Progenitor cell of endocrine pancreas (in vitro differentiated cells): Measurements from ENCODE around the gene RIC8B. TPM values are rescaled to one million over a fixed set of nuclear protein-coding genes. Genes with fewer than 3 reads are reported as not detected.
A peak's percentile ranks its signal among the peaks of the same experiment; 100 is the strongest.

ENCODE experiments used
- DNase-seq: peaks from one replicate; pipeline ENCODE4 v3.0.0; 2021; ENCODE audit warnings: low spot score; ENCODE audit not compliant: unreplicated experiment
- H3K27ac Mint-ChIP-seq: 2 replicates; pipeline ENCODE4 v1.8.0; 2021; ENCODE audit warnings: mild to moderate bottlenecking, moderate library complexity, mixed read lengths
- H3K27me3 Mint-ChIP-seq: 2 replicates; pipeline ENCODE4 v1.8.0; 2021; ENCODE audit warnings: mixed read lengths
- H3K36me3 Mint-ChIP-seq: 2 replicates; pipeline ENCODE4 v1.8.0; 2022; ENCODE audit warnings: mixed read lengths; ENCODE audit not compliant: insufficient read depth
- H3K4me1 Mint-ChIP-seq: 2 replicates; pipeline ENCODE4 v1.8.0; 2021; ENCODE audit warnings: low read depth, mixed read lengths
- H3K4me3 Mint-ChIP-seq: 2 replicates; pipeline ENCODE4 v1.8.0; 2021; ENCODE audit warnings: low read depth, mild to moderate bottlenecking, moderate library complexity, mixed read lengths
- H3K9me3 Mint-ChIP-seq: 2 replicates; pipeline ENCODE4 v1.8.0; 2021; ENCODE audit warnings: low read depth, mixed read lengths
- total RNA-seq: library from RNA; stranded (reverse); gene quantifications from 2 replicates; pipeline ENCODE4 v1.2.1, GENCODE V29; 2021
- TF ChIP-seq, protein P1 (sequence below): fragments of 200-600 bp; sonication (generic); IDR thresholded peaks from one replicate; pipeline ENCODE4 v1.5.0; 2021; ENCODE audit warnings: antibody characterized with exemption, mild to moderate bottlenecking; ENCODE audit not compliant: unreplicated experiment

The RIC8B gene
- total RNA-seq, 1 donor from 2014 or later = 24.7 TPM

DNA sequence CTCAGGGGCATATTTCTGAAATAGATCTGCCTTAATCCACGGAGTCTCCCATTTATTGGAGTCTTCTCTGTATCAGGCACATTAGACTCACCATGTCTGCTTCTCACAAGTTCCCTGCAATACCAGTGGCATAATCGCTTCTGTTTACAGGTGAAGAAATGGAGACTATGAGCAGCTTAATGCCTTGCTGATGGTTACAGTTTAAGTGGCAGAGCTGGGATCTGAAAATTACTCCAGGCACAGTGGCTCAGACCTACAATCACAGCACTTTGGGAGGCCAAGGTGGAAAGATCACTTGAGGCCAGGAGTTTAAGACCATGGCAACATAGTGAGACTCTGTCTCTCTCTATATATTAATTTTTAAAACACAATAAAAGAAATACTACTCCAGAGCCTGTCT is 7.3 kb upstream of the RIC8B start:
- no peaks in the 10 kb centered on the region for H3K36me3 Mint-ChIP-seq
- TF ChIP-seq, protein P1, sequence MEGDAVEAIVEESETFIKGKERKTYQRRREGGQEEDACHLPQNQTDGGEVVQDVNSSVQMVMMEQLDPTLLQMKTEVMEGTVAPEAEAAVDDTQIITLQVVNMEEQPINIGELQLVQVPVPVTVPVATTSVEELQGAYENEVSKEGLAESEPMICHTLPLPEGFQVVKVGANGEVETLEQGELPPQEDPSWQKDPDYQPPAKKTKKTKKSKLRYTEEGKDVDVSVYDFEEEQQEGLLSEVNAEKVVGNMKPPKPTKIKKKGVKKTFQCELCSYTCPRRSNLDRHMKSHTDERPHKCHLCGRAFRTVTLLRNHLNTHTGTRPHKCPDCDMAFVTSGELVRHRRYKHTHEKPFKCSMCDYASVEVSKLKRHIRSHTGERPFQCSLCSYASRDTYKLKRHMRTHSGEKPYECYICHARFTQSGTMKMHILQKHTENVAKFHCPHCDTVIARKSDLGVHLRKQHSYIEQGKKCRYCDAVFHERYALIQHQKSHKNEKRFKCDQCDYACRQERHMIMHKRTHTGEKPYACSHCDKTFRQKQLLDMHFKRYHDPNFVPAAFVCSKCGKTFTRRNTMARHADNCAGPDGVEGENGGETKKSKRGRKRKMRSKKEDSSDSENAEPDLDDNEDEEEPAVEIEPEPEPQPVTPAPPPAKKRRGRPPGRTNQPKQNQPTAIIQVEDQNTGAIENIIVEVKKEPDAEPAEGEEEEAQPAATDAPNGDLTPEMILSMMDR = no peak
- no peak for DNase-seq
- no peak overlapping the region for H3K4me3 Mint-ChIP-seq
- H3K4me1 Mint-ChIP-seq = peaks cover 30% of the 10 kb centered on the region
- H3K9me3 Mint-ChIP-seq = no peaks in the 10 kb centered on the region
- H3K27ac Mint-ChIP-seq = no peak overlapping the region
- H3K27me3 Mint-ChIP-seq = no peaks in the 10 kb centered on the region

GRCh38 chr12:106767954-106768822 is 6.3 kb upstream of the RIC8B start:
- Mint-ChIP-seq H3K27ac (peak overlapping the region; percentile 67), H3K4me3 (no peak overlapping the region), H3K4me1 (peaks cover 31% of the 10 kb centered on the region), H3K27me3 (no peaks in the 10 kb centered on the region), H3K9me3 (no peaks in the 10 kb centered on the region), H3K36me3 (no peaks in the 10 kb centered on the region)
- TF ChIP-seq, protein P1 = no peak
- no peak for DNase-seq

DNA sequence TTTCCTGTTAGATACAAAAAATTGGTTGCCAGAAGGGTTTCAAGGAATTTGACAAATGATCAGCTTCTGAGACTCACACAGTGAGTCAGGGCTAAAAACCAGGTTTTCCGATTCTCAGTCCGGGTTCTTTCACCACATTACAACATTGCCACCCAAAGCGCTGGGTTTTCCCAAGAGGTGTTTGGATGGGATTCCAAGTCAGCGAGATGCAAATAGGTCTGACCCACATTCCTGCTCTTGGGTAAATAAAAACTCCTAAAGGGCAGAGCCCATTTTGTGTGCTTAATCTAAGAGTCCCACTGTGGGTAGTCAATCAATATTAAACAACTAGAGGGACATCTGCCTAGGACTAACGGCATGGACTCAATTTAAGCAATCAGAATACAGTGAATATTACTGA is 5.4 kb upstream of the RIC8B start:
- H3K4me1 Mint-ChIP-seq = peaks cover 34% of the 10 kb centered on the region
- DNase-seq = no peak
- TF ChIP-seq, protein P1 = no peak
- no peaks in the 10 kb centered on the region for H3K27me3 Mint-ChIP-seq
- no peak overlapping the region for H3K4me3 Mint-ChIP-seq
- H3K36me3 Mint-ChIP-seq = no peaks in the 10 kb centered on the region
- peak overlapping the region; percentile 66 for H3K27ac Mint-ChIP-seq
- no peaks in the 10 kb centered on the region for H3K9me3 Mint-ChIP-seq

- TF ChIP-seq, protein P1 = no peak
Measured at GRCh38 chr12:106769546-106769945, 4.9 kb upstream of the RIC8B start.

GRCh38 chr12:106771425-106771824 is 3.1 kb upstream of the RIC8B start:
- TF ChIP-seq, protein P1 = no peak
- H3K27ac Mint-ChIP-seq = no peak overlapping the region
- H3K9me3 Mint-ChIP-seq = no peaks in the 10 kb centered on the region
- no peak for DNase-seq
- peaks cover 47% of the 10 kb centered on the region for H3K4me1 Mint-ChIP-seq
- no peaks in the 10 kb centered on the region for H3K27me3 Mint-ChIP-seq
- no peaks in the 10 kb centered on the region for H3K36me3 Mint-ChIP-seq
- no peak overlapping the region for H3K4me3 Mint-ChIP-seq

More at GRCh38 chr12:106769546-106769945, 4.9 kb upstream of the RIC8B start:
- Mint-ChIP-seq H3K4me3 (no peak overlapping the region), H3K27ac (peak overlapping the region; percentile 66), H3K4me1 (peaks cover 36% of the 10 kb centered on the region), H3K36me3 (no peaks in the 10 kb centered on the region), H3K9me3 (no peaks in the 10 kb centered on the region), H3K27me3 (no peaks in the 10 kb centered on the region)
- no peak for DNase-seq
